Trophoblast cell (in vitro differentiated cells and primary cell): Measurements from ENCODE around the gene ATP5IF1.

Experiments used
- DNase-seq, 2 donors: peaks; one replicate each; pipeline ENCODE4 v3.0.0-alpha.2; 2016
- H2AFZ ChIP-seq: 2 replicates; pipeline ENCODE4 v1.6.1; 2013; ENCODE audit warnings: low read length, moderate library complexity, mild to moderate bottlenecking; ENCODE audit not compliant: insufficient read depth, poor library complexity
- H2AK5ac ChIP-seq: 2 replicates; pipeline ENCODE4 v1.6.1; 2013; ENCODE audit warnings: mild to moderate bottlenecking, low read length
- H2BK120ac ChIP-seq: 2 replicates; pipeline ENCODE4 v1.6.1; 2013; ENCODE audit warnings: low read length, mild to moderate bottlenecking, moderate library complexity; ENCODE audit not compliant: insufficient read depth, poor library complexity
- H2BK12ac ChIP-seq: 2 replicates; pipeline ENCODE4 v1.6.1; 2013; ENCODE audit warnings: mild to moderate bottlenecking, low read length, moderate library complexity
- H2BK5ac ChIP-seq: 2 replicates; pipeline ENCODE4 v1.6.1; 2013; ENCODE audit warnings: low read length, low read depth, moderate library complexity, mild to moderate bottlenecking; ENCODE audit not compliant: poor library complexity
- H3K14ac ChIP-seq: 2 replicates; pipeline ENCODE4 v1.6.1; 2013; ENCODE audit warnings: mild to moderate bottlenecking, low read length
- H3K18ac ChIP-seq: 2 replicates; pipeline ENCODE4 v1.6.1; 2013; ENCODE audit warnings: mild to moderate bottlenecking, low read length
- H3K23ac ChIP-seq: 2 replicates; pipeline ENCODE4 v1.6.1; 2013; ENCODE audit warnings: low read length
- H3K27ac ChIP-seq: 2 replicates; pipeline ENCODE4 v1.5.1; 2013; ENCODE audit warnings: low read depth, mild to moderate bottlenecking, inconsistent platforms, low read length, moderate library complexity
- H3K27me3 ChIP-seq: 2 replicates; pipeline ENCODE4 v1.6.1; 2013; ENCODE audit warnings: inconsistent platforms, mild to moderate bottlenecking, low read length, moderate library complexity; ENCODE audit not compliant: insufficient read depth
- H3K36me3 ChIP-seq, 2 experiments: 1 replicate in 1 of 2; 2 replicates in 1 of 2; pipeline ENCODE4 v1.6.1; 2013; ENCODE audit warnings: low read length in 2 of 2, mild to moderate bottlenecking in 2 of 2, moderate library complexity in 1 of 2; ENCODE audit not compliant: insufficient read depth in 2 of 2, control insufficient read depth in 1 of 2
- H3K4ac ChIP-seq: 2 replicates; pipeline ENCODE4 v1.6.1; 2013; ENCODE audit warnings: low read depth, mild to moderate bottlenecking, low read length, moderate library complexity
- H3K4me1 ChIP-seq, 2 experiments: 1 replicate in 1 of 2; 2 replicates in 1 of 2; pipeline ENCODE4 v1.6.1; 2013; ENCODE audit warnings: low read length in 2 of 2, mild to moderate bottlenecking in 2 of 2, moderate library complexity in 1 of 2; ENCODE audit not compliant: insufficient read depth in 2 of 2, control insufficient read depth in 1 of 2
- H3K4me2 ChIP-seq: 2 replicates; pipeline ENCODE4 v1.6.1; 2013; ENCODE audit warnings: inconsistent platforms, mild to moderate bottlenecking, low read length, moderate library complexity
- H3K4me3 ChIP-seq: 2 replicates; pipeline ENCODE4 v1.5.1; 2013; ENCODE audit warnings: mild to moderate bottlenecking, low read depth, low read length, inconsistent platforms
- H3K79me1 ChIP-seq: one replicate; pipeline ENCODE4 v1.6.1; 2013; ENCODE audit warnings: low read length
- H3K79me2 ChIP-seq: 2 replicates; pipeline ENCODE4 v1.6.1; 2013; ENCODE audit warnings: low read length, mild to moderate bottlenecking; ENCODE audit not compliant: control insufficient read depth, insufficient read depth, poor library complexity
- H3K9ac ChIP-seq: 2 replicates; pipeline ENCODE4 v1.6.1; 2013; ENCODE audit warnings: mild to moderate bottlenecking, low read length
- H3K9me3 ChIP-seq: 2 replicates; pipeline ENCODE4 v1.6.1; 2013; ENCODE audit warnings: low read depth, mild to moderate bottlenecking, control low read depth, inconsistent platforms, low read length; ENCODE audit not compliant: insufficient read depth
- H4K12ac ChIP-seq: 2 replicates; pipeline ENCODE4 v1.6.1; 2013; ENCODE audit warnings: low read depth, mild to moderate bottlenecking, low read length, moderate library complexity
- H4K8ac ChIP-seq: 2 replicates; pipeline ENCODE4 v1.6.1; 2013; ENCODE audit warnings: low read depth, mild to moderate bottlenecking, low read length, moderate library complexity
- H4K91ac ChIP-seq: one replicate; pipeline ENCODE4 v1.6.1; 2013; ENCODE audit warnings: low read depth, mild to moderate bottlenecking, low read length, moderate library complexity
- WGBS: extraction: QIAGEN DNeasy Blood & Tissue Kit; methylation state at CpG from one replicate; pipeline ENCODE4 v1.1.7; 2013; ENCODE audit warnings: missing lambda C conversion rate; ENCODE audit not compliant: insufficient read length, insufficient coverage; ENCODE audit errors: extremely low coverage; 5-methylcytosine and 5-hydroxymethylcytosine counted together

Gene ATP5IF1

GRCh38 chr1:28209700-28210099 is 26.2 kb upstream of the ATP5IF1 start:
- Histone ChIP-seq H3K18ac (no peak overlapping the region), H2AFZ (no peak overlapping the region), H4K91ac (no peak overlapping the region), H4K12ac (no peak overlapping the region), H3K4me1 (no peaks in the 10 kb centered on the region), H2AK5ac (no peak overlapping the region), H3K27me3 (no peaks in the 10 kb centered on the region), H3K4me2 (no peak overlapping the region), H2BK5ac (no peak overlapping the region), H3K36me3 (peaks cover 22 to 30% of the 10 kb centered on the region in 2 experiments), H3K4me3 (no peak overlapping the region), H3K4ac (no peak overlapping the region), H3K79me2 (no peaks in the 10 kb centered on the region), H3K14ac (no peak overlapping the region), H3K9ac (no peak overlapping the region), H3K27ac (no peak overlapping the region), H3K79me1 (no peaks in the 10 kb centered on the region), H2BK12ac (no peak overlapping the region), H2BK120ac (no peak overlapping the region), H3K9me3 (no peaks in the 10 kb centered on the region), H3K23ac (no peak overlapping the region), H4K8ac (no peak overlapping the region)
- no CpG with 5 or more reads among the region's 1 CpG for WGBS
- DNase-seq = no peak

GRCh38 chr1:28213315-28213714 is 22.6 kb upstream of the ATP5IF1 start:
- no peak overlapping the region for H4K91ac ChIP-seq
- no CpG with 5 or more reads among the region's 2 CpGs for WGBS
- no peaks in the 10 kb centered on the region for H3K27me3 ChIP-seq
- H2AFZ ChIP-seq = no peak overlapping the region
- no peak overlapping the region for H3K14ac ChIP-seq
- no peak overlapping the region for H3K4ac ChIP-seq
- no peak overlapping the region for H4K12ac ChIP-seq
- peaks cover 14 to 21% of the 10 kb centered on the region in 2 experiments for H3K36me3 ChIP-seq
- H3K4me3 ChIP-seq = no peak overlapping the region
- H3K23ac ChIP-seq = no peak overlapping the region
- no peak overlapping the region for H4K8ac ChIP-seq
- H3K4me1 ChIP-seq = no peaks in the 10 kb centered on the region
- H3K18ac ChIP-seq = no peak overlapping the region
- H3K27ac ChIP-seq = no peak overlapping the region
- H2BK12ac ChIP-seq = no peak overlapping the region
- H3K4me2 ChIP-seq = no peak overlapping the region
- no peak overlapping the region for H3K9ac ChIP-seq
- no peak overlapping the region for H2BK5ac ChIP-seq
- H3K79me1 ChIP-seq = no peaks in the 10 kb centered on the region
- H3K9me3 ChIP-seq = no peaks in the 10 kb centered on the region
- no peak for DNase-seq
- H3K79me2 ChIP-seq = no peaks in the 10 kb centered on the region
- H2AK5ac ChIP-seq = no peak overlapping the region
- no peak overlapping the region for H2BK120ac ChIP-seq

DNA sequence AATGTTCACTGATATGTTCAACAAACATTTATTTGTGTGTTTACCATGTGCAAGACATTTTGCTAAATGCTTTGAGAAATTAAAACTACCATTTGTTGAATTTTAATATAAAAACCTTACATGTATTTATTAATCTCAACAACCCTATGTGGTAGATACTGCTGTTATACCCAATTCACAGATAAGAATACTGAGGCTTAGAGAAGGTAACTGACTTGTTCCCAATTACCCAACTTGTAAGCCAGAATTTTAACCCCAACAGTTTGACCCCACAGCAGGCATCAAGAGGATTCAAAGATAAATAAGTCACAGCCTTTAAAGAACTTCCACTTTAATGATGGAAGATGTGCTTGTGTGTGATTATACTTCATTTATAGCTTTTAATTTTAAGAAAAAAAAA is 6.8 kb upstream of the ATP5IF1 start:
- Histone ChIP-seq H3K27ac (no peak overlapping the region), H4K91ac (no peak overlapping the region), H3K36me3 (peaks cover 12 to 17% of the 10 kb centered on the region in 2 experiments), H3K9ac (no peak overlapping the region), H3K4me3 (no peak overlapping the region), H3K14ac (no peak overlapping the region), H3K9me3 (no peaks in the 10 kb centered on the region), H2AFZ (no peak overlapping the region), H2BK12ac (no peak overlapping the region), H3K4ac (no peak overlapping the region), H2BK120ac (no peak overlapping the region), H4K12ac (no peak overlapping the region), H3K4me2 (no peak overlapping the region), H2AK5ac (no peak overlapping the region), H3K27me3 (no peaks in the 10 kb centered on the region), H3K79me1 (peaks cover 3% of the 10 kb centered on the region), H4K8ac (no peak overlapping the region), H3K18ac (no peak overlapping the region), H2BK5ac (no peak overlapping the region), H3K23ac (no peak overlapping the region), H3K4me1 (no peaks in the 10 kb centered on the region), H3K79me2 (peaks cover 9% of the 10 kb centered on the region)
- DNase-seq = no peak

GRCh38 chr1:28229996-28230395 is 5.9 kb upstream of the ATP5IF1 start:
- Histone ChIP-seq H2BK12ac (no peak overlapping the region), H3K27me3 (no peaks in the 10 kb centered on the region), H3K36me3 (peaks cover 7 to 12% of the 10 kb centered on the region in 2 experiments), H3K14ac (no peak overlapping the region), H4K12ac (no peak overlapping the region), H3K27ac (no peak overlapping the region), H3K4ac (no peak overlapping the region), H4K8ac (no peak overlapping the region), H2AK5ac (no peak overlapping the region), H4K91ac (no peak overlapping the region), H3K4me2 (no peak overlapping the region), H2BK5ac (no peak overlapping the region), H2BK120ac (no peak overlapping the region), H3K23ac (no peak overlapping the region), H3K18ac (no peak overlapping the region), H3K4me1 (no peaks in the 10 kb centered on the region), H3K9ac (no peak overlapping the region), H3K79me1 (peaks cover 3% of the 10 kb centered on the region), H2AFZ (no peak overlapping the region), H3K79me2 (peaks cover 9% of the 10 kb centered on the region), H3K9me3 (no peaks in the 10 kb centered on the region), H3K4me3 (no peak overlapping the region)
- peak in 1 of 2 donors; percentile 43 for DNase-seq
- WGBS = no CpG with 5 or more reads among the region's 2 CpGs
